GM12865 (cell line): ENCODE data around the gene MACO1.

Source experiments
- DNase-seq: peaks from one replicate; pipeline ENCODE4 v3.0.0; 2010; ENCODE audit warnings: low read depth
- H3K4me3 ChIP-seq: 2 replicates; pipeline ENCODE4 v1.5.1; 2011; ENCODE audit warnings: mild to moderate bottlenecking, low read depth, low read length, control low read depth
- CTCF ChIP-seq: IDR thresholded peaks from 2 replicates; pipeline ENCODE4 v1.5.1; 2011; ENCODE audit warnings: low read length, control low read depth, low read depth, inconsistent platforms; ENCODE audit not compliant: insufficient read depth; ENCODE audit errors: missing control alignments

The MACO1 gene

DNA sequence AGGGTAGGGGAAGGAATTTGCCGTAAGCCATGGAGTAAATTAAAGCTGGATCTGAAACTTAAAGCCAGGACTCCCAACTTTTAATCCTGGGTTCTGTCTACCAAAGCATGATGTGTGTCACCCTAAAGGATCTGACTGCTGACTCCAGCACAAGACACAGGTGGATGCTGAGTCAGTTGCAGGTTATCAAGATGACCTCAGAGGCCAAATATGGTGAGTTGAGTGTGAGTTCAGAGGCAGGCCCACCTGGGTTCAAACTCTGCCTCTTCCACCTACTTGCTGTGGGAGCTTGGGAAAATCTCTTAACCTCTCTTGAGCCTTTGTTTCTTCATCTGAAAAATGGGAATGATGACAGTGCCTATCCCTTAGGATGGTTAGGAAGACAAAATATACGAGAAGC, 96.1 kb downstream of the MACO1 start:
- no peak for TF ChIP-seq CTCF
- no peak for DNase-seq
- no peak overlapping the region for H3K4me3 ChIP-seq

DNA sequence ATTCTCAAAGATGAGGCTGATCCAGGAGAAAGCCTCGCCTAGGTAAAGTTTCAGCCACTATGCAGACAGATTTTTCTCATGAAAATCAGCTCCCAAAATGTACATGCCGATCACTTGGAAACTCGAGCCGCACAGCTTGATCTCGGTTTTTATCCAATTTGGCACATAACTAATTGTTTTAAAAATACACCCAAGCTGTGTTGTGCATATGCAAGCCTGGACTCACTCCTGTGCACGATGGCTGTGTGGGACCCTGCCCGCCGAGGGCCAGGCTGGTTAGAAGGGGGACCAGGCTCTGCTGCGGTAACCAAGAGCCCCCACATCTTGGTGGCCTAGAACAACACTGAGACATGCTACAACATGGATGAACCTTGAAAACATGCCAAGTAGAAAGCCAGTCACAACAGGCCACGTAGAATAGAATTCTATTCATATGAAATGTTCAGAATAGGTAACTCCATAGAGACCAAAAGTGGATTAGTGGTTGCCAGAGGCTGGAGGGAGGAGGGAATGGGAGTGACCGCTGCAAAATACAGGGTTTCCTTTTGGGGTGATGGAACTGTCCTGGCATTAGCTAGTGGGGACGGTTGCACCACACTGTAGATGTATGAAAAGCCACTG, 96.6 kb downstream of the MACO1 start:
- DNase-seq, result no peak
- H3K4me3 ChIP-seq, result no peak overlapping the region
- no peak for TF ChIP-seq CTCF

GRCh38 chr1:25527946-25528595, 97.4 kb downstream of the MACO1 start:
- TF ChIP-seq CTCF, result no peak
- DNase-seq, result no peak
- H3K4me3 ChIP-seq, result no peak overlapping the region

GRCh38 chr1:25528881-25529517, 98.3 kb downstream of the MACO1 start:
- DNase-seq, result no peak
- no peak for TF ChIP-seq CTCF
- H3K4me3 ChIP-seq, result no peak overlapping the region

DNA sequence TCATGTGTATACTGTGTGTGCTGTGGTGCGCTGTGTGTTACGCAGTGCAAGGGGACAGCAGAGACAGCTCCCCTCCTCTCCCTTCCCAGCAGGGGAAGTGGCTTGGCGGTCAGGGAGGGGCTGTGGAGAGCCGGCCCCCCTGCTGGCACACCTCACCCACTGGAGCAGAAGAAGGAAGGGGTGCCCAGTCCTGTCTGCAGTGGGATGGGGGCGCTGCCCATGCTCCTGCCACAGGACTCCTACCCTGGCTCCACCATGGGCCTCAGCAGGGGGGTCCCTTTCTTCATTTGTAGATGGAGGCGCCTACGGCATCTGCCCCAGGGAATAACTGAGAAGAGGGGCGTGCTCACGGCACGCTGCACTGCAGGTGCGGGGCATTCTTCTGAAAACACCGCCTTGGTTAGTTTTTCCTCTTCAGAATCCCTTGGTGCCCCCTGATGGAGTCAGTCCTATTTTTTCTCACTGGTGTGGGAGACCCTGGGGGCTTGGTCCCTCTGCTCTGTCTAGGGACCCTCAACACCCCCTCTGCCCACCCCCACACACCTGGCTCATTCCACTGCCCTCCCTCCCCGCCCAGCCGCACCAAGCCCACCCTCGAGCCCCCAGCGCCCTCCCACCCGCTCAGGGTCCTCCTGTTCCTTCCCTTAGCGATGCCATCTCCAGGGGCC, 99.0 kb downstream of the MACO1 start:
- no peak for TF ChIP-seq CTCF
- DNase-seq, result no peak
- H3K4me3 ChIP-seq, result no peak overlapping the region

GRCh38 chr1:25530186-25531081, 99.7 kb downstream of the MACO1 start:
- H3K4me3 ChIP-seq, result no peak overlapping the region
- no peak for DNase-seq
- TF ChIP-seq CTCF, result no peak
